OCI-LY1 (cell line): ENCODE measurements around the gene TMEM233.

Experiments
- H2AFZ ChIP-seq: fragments of 200-600 bp; sonication (generic), shearing (Covaris generic); 2 replicates; pipeline ENCODE4 v1.6.0; 2014; ENCODE audit warnings: antibody characterized with exemption, mild to moderate bottlenecking, low read length
- H3F3A ChIP-seq: fragments of 200-600 bp; sonication (generic), shearing (Covaris generic); 2 replicates; pipeline ENCODE4 v1.6.0; 2014; ENCODE audit warnings: mild to moderate bottlenecking, antibody characterized with exemption, low read length, moderate library complexity; ENCODE audit not compliant: insufficient read depth
- H3K27ac ChIP-seq: fragments of 200-600 bp; sonication (generic); 2 replicates; pipeline ENCODE4 v1.5.1; 2014; ENCODE audit warnings: low read length, mixed run types, mild to moderate bottlenecking, low read depth; ENCODE audit not compliant: poor library complexity, severe bottlenecking
- H3K27me3 ChIP-seq: fragments of 200-600 bp; sonication (generic); 2 replicates; pipeline ENCODE4 v1.6.0; 2014; ENCODE audit warnings: antibody characterized with exemption, mild to moderate bottlenecking, low read length, moderate library complexity; ENCODE audit not compliant: insufficient read depth
- H3K36me3 ChIP-seq: fragments of 200-600 bp; sonication (generic); 2 replicates; pipeline ENCODE4 v1.6.1; 2014; ENCODE audit warnings: mild to moderate bottlenecking, antibody characterized with exemption, low read length, moderate library complexity, mixed read lengths; ENCODE audit not compliant: insufficient read depth
- H3K4me1 ChIP-seq: fragments of 200-600 bp; sonication (generic); 2 replicates; pipeline ENCODE4 v1.5.1; 2014; ENCODE audit warnings: mild to moderate bottlenecking, low read length, moderate library complexity; ENCODE audit not compliant: insufficient read depth, severe bottlenecking
- H3K4me2 ChIP-seq: fragments of 200-600 bp; sonication (generic), shearing (Covaris generic); 2 replicates; pipeline ENCODE4 v1.6.1; 2014; ENCODE audit warnings: low read length
- H3K4me3 ChIP-seq: fragments of 200-600 bp; sonication (generic); 2 replicates; pipeline ENCODE4 v1.5.1; 2014; ENCODE audit warnings: low read length, low read depth, mild to moderate bottlenecking, mixed read lengths; ENCODE audit not compliant: poor library complexity, severe bottlenecking
- H3K79me2 ChIP-seq: fragments of 200-600 bp; shearing (Covaris generic); 2 replicates; pipeline ENCODE4 v1.6.1; 2016; ENCODE audit warnings: mixed run types, low read length, mixed read lengths; ENCODE audit not compliant: insufficient read depth
- H3K9ac ChIP-seq: fragments of 200-600 bp; sonication (generic), shearing (Covaris generic); 2 replicates; pipeline ENCODE4 v1.6.1; 2014; ENCODE audit warnings: mild to moderate bottlenecking, low read length, mixed read lengths
- H3K9me2 ChIP-seq: fragments of 200-600 bp; sonication (generic), shearing (Covaris generic); 2 replicates; pipeline ENCODE4 v1.6.1; 2014; ENCODE audit warnings: low read depth, mild to moderate bottlenecking, low read length, mixed read lengths
- H3K9me3 ChIP-seq: fragments of 200-600 bp; shearing (Covaris generic); 2 replicates; pipeline ENCODE4 v1.6.1; 2014; ENCODE audit warnings: low read length, mixed read lengths
- H4K20me1 ChIP-seq: fragments of 200-600 bp; sonication (generic), shearing (Covaris generic); 2 replicates; pipeline ENCODE4 v1.6.0; 2016; ENCODE audit warnings: mild to moderate bottlenecking, low read length; ENCODE audit not compliant: insufficient read depth
- CTCF ChIP-seq: fragments of 200-600 bp; sonication (generic), shearing (Covaris generic); IDR thresholded peaks from 2 replicates; pipeline ENCODE4 v1.5.1; 2017; ENCODE audit warnings: mild to moderate bottlenecking, antibody characterized with exemption, low read length, moderate library complexity, mixed read lengths
- EZH2 ChIP-seq: fragments of 200-600 bp; sonication (generic), shearing (Covaris generic); IDR thresholded peaks from 2 replicates; pipeline ENCODE4 v1.8.0; 2017; ENCODE audit warnings: borderline replicate concordance, mixed run types, mild to moderate bottlenecking, antibody characterized with exemption, low read length, moderate library complexity, mixed read lengths

Gene TMEM233

DNA sequence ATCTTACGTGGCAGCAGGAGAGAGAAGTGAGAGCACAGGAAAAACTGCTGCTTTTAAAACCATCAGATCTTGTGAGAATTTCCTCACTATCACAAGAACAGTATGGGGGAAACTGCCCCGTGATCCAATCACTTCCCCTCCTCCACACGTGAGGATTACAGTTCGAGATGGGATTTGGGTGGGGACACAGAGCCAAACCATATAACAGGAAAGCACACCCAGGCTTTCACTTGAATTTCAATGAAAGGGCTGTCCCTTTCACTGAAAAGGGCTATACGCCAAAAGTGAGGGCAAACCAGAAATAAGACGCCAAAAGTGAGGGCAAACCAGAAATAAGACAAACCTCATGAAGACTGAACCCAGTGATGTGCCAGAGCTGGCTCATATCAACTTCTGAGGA lies 22.8 kb upstream of the TMEM233 start:
- Histone ChIP-seq H4K20me1 (no peaks in the 10 kb centered on the region), H3K27me3 (no peaks in the 10 kb centered on the region), H3F3A (no peaks in the 10 kb centered on the region), H3K27ac (no peak overlapping the region), H3K79me2 (no peaks in the 10 kb centered on the region), H3K4me2 (no peak overlapping the region), H2AFZ (no peak overlapping the region), H3K4me1 (no peaks in the 10 kb centered on the region), H3K9me3 (no peaks in the 10 kb centered on the region), H3K36me3 (no peaks in the 10 kb centered on the region), H3K9ac (no peak overlapping the region), H3K9me2 (no peaks in the 10 kb centered on the region), H3K4me3 (no peak overlapping the region)
- no peak for TF ChIP-seq CTCF
- no peak for TF ChIP-seq EZH2

DNA sequence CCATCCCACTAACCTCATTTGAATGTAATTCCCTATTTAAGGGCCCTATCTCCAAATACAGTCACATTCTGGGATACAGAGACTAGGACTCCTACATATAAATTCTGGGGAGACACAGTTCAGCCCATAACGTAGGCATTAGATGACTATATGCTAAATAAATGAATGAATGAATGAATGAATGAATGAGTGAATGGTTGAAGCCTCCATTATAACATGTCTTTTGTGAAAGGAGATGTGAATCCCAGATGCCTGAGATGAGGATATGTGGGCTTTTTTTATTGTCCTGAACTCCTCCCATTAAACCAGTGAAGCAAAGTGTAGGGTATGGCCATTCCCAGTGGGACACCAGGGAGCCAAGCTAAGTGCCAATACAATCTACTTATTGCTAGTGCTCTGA lies 20.5 kb upstream of the TMEM233 start:
- TF ChIP-seq CTCF, result no peak
- TF ChIP-seq EZH2, result no peak
- Histone ChIP-seq H3K4me2 (no peak overlapping the region), H3F3A (no peaks in the 10 kb centered on the region), H3K4me1 (no peaks in the 10 kb centered on the region), H3K27ac (no peak overlapping the region), H2AFZ (no peak overlapping the region), H3K9me2 (no peaks in the 10 kb centered on the region), H3K9ac (no peak overlapping the region), H4K20me1 (no peaks in the 10 kb centered on the region), H3K79me2 (no peaks in the 10 kb centered on the region), H3K27me3 (no peaks in the 10 kb centered on the region; the same call in 1 of the 2 replicates), H3K36me3 (no peaks in the 10 kb centered on the region), H3K9me3 (no peaks in the 10 kb centered on the region), H3K4me3 (no peak overlapping the region)

GRCh38 chr12:119574255-119574654 lies 19.3 kb upstream of the TMEM233 start:
- Histone ChIP-seq H3K9ac (no peak overlapping the region), H3K79me2 (no peaks in the 10 kb centered on the region), H3K36me3 (no peaks in the 10 kb centered on the region), H3F3A (no peaks in the 10 kb centered on the region), H3K9me3 (no peaks in the 10 kb centered on the region), H3K27me3 (no peaks in the 10 kb centered on the region; the same call in 1 of the 2 replicates), H4K20me1 (no peaks in the 10 kb centered on the region), H3K4me2 (no peak overlapping the region), H3K4me1 (no peaks in the 10 kb centered on the region), H2AFZ (no peak overlapping the region), H3K9me2 (no peaks in the 10 kb centered on the region), H3K4me3 (no peak overlapping the region), H3K27ac (no peak overlapping the region)
- TF ChIP-seq EZH2 (no peak), CTCF (no peak)
